Transverse colon (tissue), 4 donors: ENCODE measurements around the gene DNAL4. TPM values are rescaled to one million over a fixed set of nuclear protein-coding genes. Genes with fewer than 3 reads are reported as not detected.

Experiments used
- DNase-seq: peaks from one replicate; pipeline ENCODE4 v3.0.0-alpha.2; 2019
- H3K27ac ChIP-seq, 4 donors: fragments of 200-600 bp; sonication (generic); 2 replicates each; pipeline ENCODE4 v1.5.1; 2016 to 2018; ENCODE audit warnings: inconsistent platforms in 4 of 4
- H3K27me3 ChIP-seq: fragments of 200-600 bp; sonication (generic); 2 replicates; pipeline ENCODE4 v1.5.1; 2017; ENCODE audit warnings: inconsistent platforms
- H3K36me3 ChIP-seq, 4 donors: fragments of 200-600 bp; sonication (generic); 2 replicates each; pipeline ENCODE4 v1.5.1; 2017 to 2019; ENCODE audit warnings: inconsistent platforms in 4 of 4
- H3K4me1 ChIP-seq, 4 donors: fragments of 200-600 bp; sonication (generic); 2 replicates each; pipeline ENCODE4 v1.5.1; 2017 to 2020; ENCODE audit warnings: inconsistent platforms in 4 of 4
- H3K4me3 ChIP-seq, 4 donors: fragments of 200-600 bp; sonication (generic); 1 replicate in 1 of 4; 2 replicates in 3 of 4; pipeline versions ENCODE4 v1.5.1 to v1.6.1; 2017 to 2019; ENCODE audit warnings: inconsistent platforms in 4 of 4
- H3K9me3 ChIP-seq, 2 donors: fragments of 200-600 bp; sonication (generic); 2 replicates each; pipeline ENCODE4 v1.5.1; 2017 to 2019; ENCODE audit warnings: inconsistent platforms in 2 of 2
- EP300 ChIP-seq: sonication (generic); formaldehyde crosslinking; IDR thresholded peaks from one replicate; pipeline ENCODE4 v1.6.1; 2017; ENCODE audit warnings: antibody characterized with exemption, low read depth
- POLR2A ChIP-seq: fragments of 450-650 bp; IDR thresholded peaks from one replicate; pipeline ENCODE4 v1.6.1; 2016; ENCODE audit warnings: antibody characterized with exemption, mild to moderate bottlenecking, moderate library complexity
- POLR2AphosphoS5 ChIP-seq, 3 donors: sonication (generic); formaldehyde crosslinking; IDR thresholded peaks; one replicate each; pipeline ENCODE4 v1.6.1; 2016; ENCODE audit warnings: antibody characterized with exemption in 3 of 3
- WGBS, 2 donors: methylation state at CpG; one replicate each; pipeline ENCODE4 v1.1.5; 2018; ENCODE audit warnings: low coverage in 1 of 2; 5-methylcytosine and 5-hydroxymethylcytosine counted together
- in situ Hi-C, 4 donors: fragments of 200-750 bp; cut with MboI; loops; one replicate each; pipeline versions ENCODE4 v1.15.0 to v1.15.1; 2017; ENCODE audit warnings: low sequenced_read_pairs in 3 of 4, low pct_ligation_motif_present in 1 of 4, low pct_unique_long_range_greater_than_20kb in 1 of 4
- intact Hi-C: fragments of 100-400 bp; cut with DNase I; formaldehyde crosslinking; loops from one replicate; pipeline ENCODE4 v1.15.1; 2023; ENCODE audit warnings: low total_unique reads
- total RNA-seq, 4 donors: library from RNA; depleted of rRNA; stranded (reverse); fragments of >200 nt; gene quantifications; one replicate each; pipeline ENCODE4 v1.1.0, GENCODE V29; 2016
- TF ChIP-seq, protein P1 (sequence below), 5 experiments: fragments of 200-600 bp in 3 of 5; fragments of 450-650 bp in 2 of 5; sonication (generic) in 3 of 5; IDR thresholded peaks; 1 replicate in 2 of 5; 2 replicates in 3 of 5; pipeline ENCODE4 v1.5.1; 2016 to 2017; ENCODE audit warnings: antibody characterized with exemption in 5 of 5, inconsistent platforms in 3 of 5, mild to moderate bottlenecking in 2 of 5, moderate library complexity in 1 of 5

DNAL4 gene
- total RNA-seq, 4 donors from 2014 or later, result 13.8 to 39.0 (median 19.3) TPM

DNA sequence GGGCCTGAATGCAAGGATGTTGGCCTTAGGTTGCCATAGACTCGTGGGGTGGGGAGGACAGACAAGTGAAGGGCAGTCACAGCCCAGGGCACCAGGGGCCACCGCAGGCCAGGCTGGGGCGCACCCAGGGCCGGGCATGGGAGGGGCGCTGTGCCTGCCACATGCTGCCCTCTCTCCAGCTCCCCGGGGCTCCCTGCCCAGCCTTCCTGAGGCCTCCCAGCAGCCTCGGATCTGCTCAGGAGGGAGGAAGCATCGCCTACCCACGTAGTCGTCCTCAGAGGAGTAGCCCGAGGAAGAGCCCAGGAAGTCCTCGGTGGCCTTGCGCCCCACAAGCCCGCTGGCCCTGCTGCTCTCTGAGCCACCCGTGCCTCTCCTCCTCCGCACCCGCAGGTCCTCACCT lies 43.3 kb downstream of the DNAL4 start:
- in situ Hi-C loops, result no loop called here
- 81% methylated on average over 17 of the region's 17 CpGs; no CpG with 5 or more reads in 1 of the 2 donors for WGBS, 2 donors

DNA sequence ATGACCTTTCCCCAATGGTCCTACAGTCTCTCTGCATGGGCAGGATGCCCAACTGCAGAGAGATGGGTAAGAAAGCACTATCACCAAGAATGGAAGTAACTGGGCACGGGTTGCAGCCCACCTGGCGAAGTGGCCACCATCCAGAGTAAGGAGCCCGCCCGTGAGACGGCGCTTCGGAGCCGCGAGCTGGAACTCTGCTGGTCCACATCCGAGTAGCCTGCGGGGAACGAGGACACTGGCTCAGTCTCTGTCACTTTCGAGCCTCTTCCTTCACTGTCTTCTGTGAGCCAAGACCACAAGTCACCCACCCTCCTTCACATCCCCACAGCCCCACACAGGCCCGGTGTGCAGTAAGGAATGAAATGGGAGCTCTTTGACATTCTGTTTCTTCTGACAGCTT lies 43.8 kb downstream of the DNAL4 start:
- in situ Hi-C loops, result no loop called here
- Histone ChIP-seq H3K9me3 (no peaks in the 10 kb centered on the region), H3K36me3 (peaks cover 0 to 61% (median 25%) of the 10 kb centered on the region in 4 donors), H3K4me1 (peaks cover 15 to 40% (median 27%) of the 10 kb centered on the region in 4 donors), H3K27ac (peak overlapping the region in 1 of 4 donors; percentile 98), H3K27me3 (no peaks in the 10 kb centered on the region), H3K4me3 (no peak overlapping the region)
- TF ChIP-seq EP300, result no peak
- no peak for TF ChIP-seq POLR2A
- no peak for TF ChIP-seq POLR2AphosphoS5 (IDR thresholded peaks at IDR 0.05)
- TF ChIP-seq, protein P1, sequence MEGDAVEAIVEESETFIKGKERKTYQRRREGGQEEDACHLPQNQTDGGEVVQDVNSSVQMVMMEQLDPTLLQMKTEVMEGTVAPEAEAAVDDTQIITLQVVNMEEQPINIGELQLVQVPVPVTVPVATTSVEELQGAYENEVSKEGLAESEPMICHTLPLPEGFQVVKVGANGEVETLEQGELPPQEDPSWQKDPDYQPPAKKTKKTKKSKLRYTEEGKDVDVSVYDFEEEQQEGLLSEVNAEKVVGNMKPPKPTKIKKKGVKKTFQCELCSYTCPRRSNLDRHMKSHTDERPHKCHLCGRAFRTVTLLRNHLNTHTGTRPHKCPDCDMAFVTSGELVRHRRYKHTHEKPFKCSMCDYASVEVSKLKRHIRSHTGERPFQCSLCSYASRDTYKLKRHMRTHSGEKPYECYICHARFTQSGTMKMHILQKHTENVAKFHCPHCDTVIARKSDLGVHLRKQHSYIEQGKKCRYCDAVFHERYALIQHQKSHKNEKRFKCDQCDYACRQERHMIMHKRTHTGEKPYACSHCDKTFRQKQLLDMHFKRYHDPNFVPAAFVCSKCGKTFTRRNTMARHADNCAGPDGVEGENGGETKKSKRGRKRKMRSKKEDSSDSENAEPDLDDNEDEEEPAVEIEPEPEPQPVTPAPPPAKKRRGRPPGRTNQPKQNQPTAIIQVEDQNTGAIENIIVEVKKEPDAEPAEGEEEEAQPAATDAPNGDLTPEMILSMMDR (IDR thresholded peaks at IDR 0.05), result no peak
- intact Hi-C loops, result no loop called here
- WGBS, 2 donors, result 93 to 95% methylated on average over 8 to 14 of the region's 14 CpGs
- no peak for DNase-seq

More for the DNA sequence above, 43.3 kb downstream of the DNAL4 start:
- peaks cover 15 to 40% (median 28%) of the 10 kb centered on the region in 4 donors for H3K4me1 ChIP-seq
- peaks cover 0 to 55% (median 25%) of the 10 kb centered on the region in 4 donors for H3K36me3 ChIP-seq
- H3K4me3 ChIP-seq, result no peak overlapping the region
- no peaks in the 10 kb centered on the region for H3K27me3 ChIP-seq
- H3K9me3 ChIP-seq, result no peaks in the 10 kb centered on the region
- DNase-seq, result no peak
- intact Hi-C loops, result no loop called here
- TF ChIP-seq POLR2A (no peak), POLR2AphosphoS5 (IDR thresholded peaks at IDR 0.05) (no peak), EP300 (no peak)
- TF ChIP-seq, protein P1 (IDR thresholded peaks at IDR 0.05), result no peak
- H3K27ac ChIP-seq, result peak overlapping the region; percentile 65 to 98 (median 96)

DNA sequence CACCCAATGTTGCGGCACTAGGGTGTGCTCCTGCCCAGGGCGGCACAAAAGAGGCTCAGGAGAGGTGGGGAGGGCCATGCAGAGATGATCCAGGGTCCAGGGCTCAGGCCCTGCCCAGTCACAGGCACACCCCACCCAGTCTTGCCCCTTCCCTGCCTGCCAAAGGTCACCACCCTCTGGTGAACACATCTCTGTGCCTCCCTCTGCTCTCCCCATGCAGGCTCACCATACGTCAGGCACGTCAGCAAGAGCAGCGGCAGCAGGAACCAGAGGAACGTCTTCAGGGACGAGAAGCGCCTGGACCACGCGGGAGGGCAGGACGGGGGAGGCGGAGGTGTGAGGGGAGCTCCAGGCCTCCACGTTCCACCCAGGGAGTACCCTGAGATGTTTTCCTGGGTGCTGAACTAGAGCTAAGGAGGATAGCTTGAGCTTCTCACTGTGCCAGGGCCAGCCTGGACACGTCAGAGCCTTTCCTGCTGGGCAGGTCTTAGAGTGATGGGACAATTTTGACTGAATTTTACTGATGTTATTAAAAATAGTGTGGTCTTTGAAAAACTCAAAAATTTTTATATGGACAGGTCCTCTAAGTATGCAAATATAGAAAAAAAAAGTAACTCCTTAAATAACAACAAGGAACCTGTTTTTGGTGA lies 45.3 kb downstream of the DNAL4 start:
- Histone ChIP-seq H3K4me3 (no peak overlapping the region), H3K4me1 (peaks cover 7 to 26% (median 16%) of the 10 kb centered on the region in 4 donors), H3K9me3 (no peaks in the 10 kb centered on the region), H3K36me3 (peaks cover 0 to 76% (median 32%) of the 10 kb centered on the region in 4 donors), H3K27me3 (no peaks in the 10 kb centered on the region), H3K27ac (no peak overlapping the region)
- no peak for DNase-seq
- intact Hi-C loops (no loop called here), in situ Hi-C loops (no loop called here)
- WGBS, 2 donors, result 84 to 86% methylated on average over 1 to 14 of the region's 14 CpGs
- TF ChIP-seq POLR2AphosphoS5 (IDR thresholded peaks at IDR 0.05), result no peak
- no peak for TF ChIP-seq POLR2A
- TF ChIP-seq EP300, result no peak
- TF ChIP-seq, protein P1 (IDR thresholded peaks at IDR 0.05), result no peak

DNA sequence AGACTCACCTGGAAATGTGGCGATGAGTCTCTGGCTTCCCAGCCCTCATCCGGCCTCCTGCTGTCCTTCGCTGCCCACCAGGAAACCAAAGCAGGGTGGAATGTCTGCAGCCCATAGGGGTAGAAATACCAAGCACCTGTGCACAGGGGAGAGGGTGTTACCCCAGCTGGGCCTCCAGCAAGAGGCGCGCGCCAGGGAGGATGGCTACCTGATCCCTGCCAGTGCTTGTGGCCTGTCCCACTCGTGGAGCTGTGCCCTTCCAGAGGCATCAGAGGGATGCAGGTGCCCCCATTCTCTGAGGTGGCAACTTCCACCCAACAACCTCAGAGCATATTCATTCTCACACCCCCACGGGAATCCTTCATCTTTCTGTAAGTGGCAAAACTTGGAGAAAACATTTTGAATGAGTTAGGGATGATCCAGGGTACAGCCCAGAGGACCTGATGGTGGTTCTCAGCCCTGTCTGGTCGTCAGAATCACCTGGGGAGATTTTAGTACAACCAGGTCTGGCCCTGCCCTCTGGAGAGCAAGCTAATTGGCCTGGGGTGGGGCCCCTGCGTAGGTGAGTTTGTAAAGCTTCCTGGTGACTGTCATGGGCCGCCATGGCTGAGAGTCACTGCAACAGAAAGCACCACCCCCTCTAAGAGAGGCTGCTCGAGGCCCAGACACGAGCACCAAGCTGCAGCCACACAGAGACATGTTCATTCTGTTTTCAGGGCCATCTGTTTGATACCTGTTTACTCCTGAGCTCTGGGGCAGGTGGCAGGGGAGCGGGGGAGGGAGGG lies 48.1 kb downstream of the DNAL4 start:
- DNase-seq, result peak; percentile 73
- in situ Hi-C loops (no loop called here), intact Hi-C loops (no loop called here)
- no peaks in the 10 kb centered on the region for H3K9me3 ChIP-seq
- no peaks in the 10 kb centered on the region for H3K27me3 ChIP-seq
- 88 to 100% methylated on average over 2 to 13 of the region's 14 CpGs for WGBS, 2 donors
- H3K4me1 ChIP-seq, result peaks cover 0 to 12% (median 6%) of the 10 kb centered on the region in 4 donors
- H3K4me3 ChIP-seq, result no peak overlapping the region
- no peak for TF ChIP-seq POLR2AphosphoS5 (IDR thresholded peaks at IDR 0.05)
- no peak for TF ChIP-seq EP300
- H3K36me3 ChIP-seq, result peaks cover 0 to 91% (median 37%) of the 10 kb centered on the region in 4 donors
- peak overlapping the region in 3 of 4 donors; percentile 15 to 28 (median 22) for H3K27ac ChIP-seq
